HUES6 (cell line): ENCODE data around the gene R3HDM4.

ENCODE experiments used
- H3K27ac ChIP-seq: 2 replicates; pipeline ENCODE4 v1.7.0; 2013; ENCODE audit warnings: low read depth, mild to moderate bottlenecking, low read length, inconsistent platforms
- H3K27me3 ChIP-seq: 2 replicates; pipeline ENCODE4 v1.6.1; 2013; ENCODE audit warnings: low read length; ENCODE audit not compliant: control insufficient read depth, insufficient read depth
- H3K36me3 ChIP-seq: 2 replicates; pipeline ENCODE4 v1.6.1; 2013; ENCODE audit warnings: low read length; ENCODE audit not compliant: control insufficient read depth, insufficient read depth
- H3K4me1 ChIP-seq: 2 replicates; pipeline ENCODE4 v1.6.1; 2013; ENCODE audit warnings: low read length; ENCODE audit not compliant: control insufficient read depth, insufficient read depth
- H3K4me3 ChIP-seq: 2 replicates; pipeline ENCODE4 v1.5.1; 2013; ENCODE audit warnings: low read depth, low read length
- H3K9ac ChIP-seq: one replicate; pipeline ENCODE4 v1.6.1; 2013; ENCODE audit warnings: mild to moderate bottlenecking, low read length
- H3K9me3 ChIP-seq: 2 replicates; pipeline ENCODE4 v1.6.1; 2013; ENCODE audit warnings: low read depth, low read length; ENCODE audit not compliant: control insufficient read depth, insufficient read depth

R3HDM4 gene

GRCh38 chr19:876089-876488 is 36.9 kb downstream of the R3HDM4 start:
- no peaks in the 10 kb centered on the region for H3K27me3 ChIP-seq
- no peak overlapping the region for H3K27ac ChIP-seq
- no peak overlapping the region for H3K9ac ChIP-seq
- peaks cover 39% of the 10 kb centered on the region for H3K36me3 ChIP-seq
- H3K4me3 ChIP-seq: no peak overlapping the region
- no peaks in the 10 kb centered on the region for H3K9me3 ChIP-seq
- peaks cover 9% of the 10 kb centered on the region; the same call in 1 of the 2 replicates for H3K4me1 ChIP-seq

GRCh38 chr19:875265-875879 is 37.6 kb downstream of the R3HDM4 start:
- Histone ChIP-seq H3K36me3 (peaks cover 40% of the 10 kb centered on the region), H3K9ac (no peak overlapping the region), H3K4me3 (no peak overlapping the region), H3K4me1 (peaks cover 9% of the 10 kb centered on the region; the same call in 1 of the 2 replicates), H3K9me3 (no peaks in the 10 kb centered on the region), H3K27me3 (no peaks in the 10 kb centered on the region), H3K27ac (no peak overlapping the region)

- Histone ChIP-seq H3K27ac (no peak overlapping the region), H3K9ac (no peak overlapping the region), H3K27me3 (no peaks in the 10 kb centered on the region), H3K9me3 (no peaks in the 10 kb centered on the region), H3K4me1 (peaks cover 18% of the 10 kb centered on the region; the same call in 1 of the 2 replicates), H3K36me3 (peaks cover 45% of the 10 kb centered on the region), H3K4me3 (no peak overlapping the region)
These were observed 39.4 kb downstream of the R3HDM4 start for GRCh38 chr19:873561-874041.

- H3K27ac ChIP-seq: no peak overlapping the region
- H3K9ac ChIP-seq: no peak overlapping the region
- peaks cover 22% of the 10 kb centered on the region; the same call in 1 of the 2 replicates for H3K4me1 ChIP-seq
- peaks cover 50% of the 10 kb centered on the region for H3K36me3 ChIP-seq
- H3K9me3 ChIP-seq: no peaks in the 10 kb centered on the region
- no peak overlapping the region for H3K4me3 ChIP-seq
- no peaks in the 10 kb centered on the region for H3K27me3 ChIP-seq
These were observed 39.9 kb downstream of the R3HDM4 start for GRCh38 chr19:873084-873483.

- H3K9ac ChIP-seq: no peak overlapping the region
- peaks cover 56% of the 10 kb centered on the region for H3K36me3 ChIP-seq
- no peak overlapping the region for H3K27ac ChIP-seq
- no peaks in the 10 kb centered on the region for H3K9me3 ChIP-seq
- H3K4me1 ChIP-seq: peaks cover 29% of the 10 kb centered on the region
- peak overlapping the region; percentile 27 for H3K4me3 ChIP-seq
- no peaks in the 10 kb centered on the region for H3K27me3 ChIP-seq
These were observed 40.6 kb downstream of the R3HDM4 start for GRCh38 chr19:872266-872951.

GRCh38 chr19:871446-872265 is 41.4 kb downstream of the R3HDM4 start:
- Histone ChIP-seq H3K9ac (no peak overlapping the region), H3K4me3 (peak overlapping the region; percentile 27), H3K27ac (no peak overlapping the region), H3K9me3 (no peaks in the 10 kb centered on the region), H3K36me3 (peaks cover 50% of the 10 kb centered on the region), H3K4me1 (peaks cover 35% of the 10 kb centered on the region), H3K27me3 (no peaks in the 10 kb centered on the region)

GRCh38 chr19:870963-871401 is 42.0 kb downstream of the R3HDM4 start:
- no peak overlapping the region for H3K9ac ChIP-seq
- no peak overlapping the region for H3K27ac ChIP-seq
- H3K4me1 ChIP-seq: peaks cover 35% of the 10 kb centered on the region
- no peak overlapping the region for H3K4me3 ChIP-seq
- H3K36me3 ChIP-seq: peaks cover 44% of the 10 kb centered on the region
- no peaks in the 10 kb centered on the region for H3K9me3 ChIP-seq
- no peaks in the 10 kb centered on the region for H3K27me3 ChIP-seq

- H3K36me3 ChIP-seq: peaks cover 40% of the 10 kb centered on the region
- H3K27me3 ChIP-seq: no peaks in the 10 kb centered on the region
- no peaks in the 10 kb centered on the region for H3K9me3 ChIP-seq
- H3K4me3 ChIP-seq: no peak overlapping the region
- no peak overlapping the region for H3K9ac ChIP-seq
- H3K4me1 ChIP-seq: peaks cover 35% of the 10 kb centered on the region
- no peak overlapping the region for H3K27ac ChIP-seq
These were observed 42.7 kb downstream of the R3HDM4 start for GRCh38 chr19:870314-870713.

- peaks cover 35% of the 10 kb centered on the region for H3K4me1 ChIP-seq
- H3K36me3 ChIP-seq: peaks cover 35% of the 10 kb centered on the region
- no peak overlapping the region for H3K27ac ChIP-seq
- no peak overlapping the region for H3K9ac ChIP-seq
- H3K27me3 ChIP-seq: no peaks in the 10 kb centered on the region
- no peaks in the 10 kb centered on the region for H3K9me3 ChIP-seq
- no peak overlapping the region for H3K4me3 ChIP-seq
These were observed 43.5 kb downstream of the R3HDM4 start for GRCh38 chr19:869245-870177.

GRCh38 chr19:868458-869244 is 44.4 kb downstream of the R3HDM4 start:
- H3K4me1 ChIP-seq: peaks cover 35% of the 10 kb centered on the region
- no peak overlapping the region for H3K9ac ChIP-seq
- no peak overlapping the region for H3K4me3 ChIP-seq
- H3K36me3 ChIP-seq: peaks cover 30% of the 10 kb centered on the region
- H3K27me3 ChIP-seq: no peaks in the 10 kb centered on the region
- no peaks in the 10 kb centered on the region for H3K9me3 ChIP-seq
- H3K27ac ChIP-seq: no peak overlapping the region
